Astrocyte (in vitro differentiated cells and primary cell): ENCODE measurements around the gene GPN2. TPM values are rescaled to one million over a fixed set of nuclear protein-coding genes. Genes with fewer than 3 reads are reported as not detected.

Experiments used
- DNase-seq: peaks from one replicate; pipeline ENCODE4 v3.0.0-alpha.2; 2010; ENCODE audit warnings: low read depth
- FAIRE-seq: peaks from 2 replicates; lab custom pipeline; 2011; peaks lifted over from hg19 to GRCh38; lab: Jason Lieb, UNC
- H2AFZ ChIP-seq: 2 replicates; pipeline ENCODE4 v1.6.0; 2012; ENCODE audit warnings: low read depth, low read length, inconsistent platforms
- H3K27ac ChIP-seq: 2 replicates; pipeline ENCODE4 v1.5.1; 2011; ENCODE audit warnings: low read depth, low read length, inconsistent platforms
- H3K27me3 ChIP-seq: 2 replicates; pipeline ENCODE4 v1.6.0; 2011; ENCODE audit warnings: low read length, inconsistent platforms; ENCODE audit not compliant: insufficient read depth
- H3K36me3 ChIP-seq: 2 replicates; pipeline ENCODE4 v1.5.1; 2011; ENCODE audit warnings: low read length, inconsistent platforms; ENCODE audit not compliant: insufficient read depth
- H3K4me1 ChIP-seq: 2 replicates; pipeline ENCODE4 v1.5.1; 2011; ENCODE audit warnings: low read length, inconsistent platforms; ENCODE audit not compliant: insufficient read depth
- H3K4me2 ChIP-seq: 2 replicates; pipeline ENCODE4 v1.6.0; 2012; ENCODE audit warnings: low read length, inconsistent platforms
- H3K4me3 ChIP-seq: 2 replicates; pipeline ENCODE4 v1.5.1; 2011; ENCODE audit warnings: low read depth, mild to moderate bottlenecking, low read length, inconsistent platforms; ENCODE audit not compliant: insufficient read depth
- H3K79me2 ChIP-seq: 2 replicates; pipeline ENCODE4 v1.6.0; 2012; ENCODE audit warnings: mild to moderate bottlenecking, low read length, inconsistent platforms; ENCODE audit not compliant: insufficient read depth
- H3K9ac ChIP-seq: 2 replicates; pipeline ENCODE4 v1.6.0; 2012; ENCODE audit warnings: mild to moderate bottlenecking, low read length, inconsistent platforms
- H3K9me3 ChIP-seq: 2 replicates; pipeline ENCODE4 v1.5.1; 2012; ENCODE audit warnings: low read depth, mild to moderate bottlenecking, low read length, inconsistent platforms; ENCODE audit not compliant: insufficient read depth
- H4K20me1 ChIP-seq: 2 replicates; pipeline ENCODE4 v1.6.0; 2012; ENCODE audit warnings: low read length, inconsistent platforms; ENCODE audit not compliant: insufficient read depth
- H3K27ac Mint-ChIP-seq: one replicate; pipeline ENCODE4 v1.8.0; 2021; ENCODE audit warnings: mild to moderate bottlenecking, mixed read lengths; ENCODE audit not compliant: unreplicated experiment
- H3K27me3 Mint-ChIP-seq: one replicate; pipeline ENCODE4 v1.8.0; 2021; ENCODE audit warnings: low read depth, mixed read lengths; ENCODE audit not compliant: unreplicated experiment
- H3K36me3 Mint-ChIP-seq: one replicate; pipeline ENCODE4 v1.8.0; 2021; ENCODE audit warnings: low read depth, mixed read lengths; ENCODE audit not compliant: unreplicated experiment
- H3K4me1 Mint-ChIP-seq: one replicate; pipeline ENCODE4 v1.8.0; 2021; ENCODE audit warnings: low read depth, mixed read lengths; ENCODE audit not compliant: unreplicated experiment
- H3K4me3 Mint-ChIP-seq: one replicate; pipeline ENCODE4 v1.8.0; 2021; ENCODE audit warnings: mild to moderate bottlenecking, moderate library complexity, mixed read lengths; ENCODE audit not compliant: unreplicated experiment
- H3K9me3 Mint-ChIP-seq: one replicate; pipeline ENCODE4 v1.8.0; 2021; ENCODE audit warnings: mild to moderate bottlenecking, mixed read lengths; ENCODE audit not compliant: unreplicated experiment
- EZH2 ChIP-seq: IDR thresholded peaks from 2 replicates; pipeline ENCODE4 v1.6.1; 2012; ENCODE audit warnings: mild to moderate bottlenecking, low read length, inconsistent platforms; ENCODE audit not compliant: insufficient read depth
- total RNA-seq: library from RNA; stranded (reverse); gene quantifications from 2 replicates; pipeline ENCODE4 v1.2.1, GENCODE V29; 2021
- TF ChIP-seq, protein P1 (sequence below): IDR thresholded peaks from 2 replicates; pipeline ENCODE4 v1.5.1; 2011; ENCODE audit warnings: low read depth, mild to moderate bottlenecking, inconsistent platforms, low read length, moderate library complexity; ENCODE audit not compliant: insufficient read depth

GPN2 gene
- total RNA-seq, 1 donor from 2014 or later = 24.5 TPM

- H3K27me3 Mint-ChIP-seq = no peaks in the 10 kb centered on the region
- TF ChIP-seq EZH2 = no peak
- TF ChIP-seq, protein P1, sequence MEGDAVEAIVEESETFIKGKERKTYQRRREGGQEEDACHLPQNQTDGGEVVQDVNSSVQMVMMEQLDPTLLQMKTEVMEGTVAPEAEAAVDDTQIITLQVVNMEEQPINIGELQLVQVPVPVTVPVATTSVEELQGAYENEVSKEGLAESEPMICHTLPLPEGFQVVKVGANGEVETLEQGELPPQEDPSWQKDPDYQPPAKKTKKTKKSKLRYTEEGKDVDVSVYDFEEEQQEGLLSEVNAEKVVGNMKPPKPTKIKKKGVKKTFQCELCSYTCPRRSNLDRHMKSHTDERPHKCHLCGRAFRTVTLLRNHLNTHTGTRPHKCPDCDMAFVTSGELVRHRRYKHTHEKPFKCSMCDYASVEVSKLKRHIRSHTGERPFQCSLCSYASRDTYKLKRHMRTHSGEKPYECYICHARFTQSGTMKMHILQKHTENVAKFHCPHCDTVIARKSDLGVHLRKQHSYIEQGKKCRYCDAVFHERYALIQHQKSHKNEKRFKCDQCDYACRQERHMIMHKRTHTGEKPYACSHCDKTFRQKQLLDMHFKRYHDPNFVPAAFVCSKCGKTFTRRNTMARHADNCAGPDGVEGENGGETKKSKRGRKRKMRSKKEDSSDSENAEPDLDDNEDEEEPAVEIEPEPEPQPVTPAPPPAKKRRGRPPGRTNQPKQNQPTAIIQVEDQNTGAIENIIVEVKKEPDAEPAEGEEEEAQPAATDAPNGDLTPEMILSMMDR = no peak
Measured at GRCh38 chr1:26921540-26922430, 31.7 kb upstream of the GPN2 start, which contains the start of gene NUDC. Gene NUDC (plus strand): TSS chr1:26921743. CDS start chr1:26921849, 106 bp downstream.

DNA sequence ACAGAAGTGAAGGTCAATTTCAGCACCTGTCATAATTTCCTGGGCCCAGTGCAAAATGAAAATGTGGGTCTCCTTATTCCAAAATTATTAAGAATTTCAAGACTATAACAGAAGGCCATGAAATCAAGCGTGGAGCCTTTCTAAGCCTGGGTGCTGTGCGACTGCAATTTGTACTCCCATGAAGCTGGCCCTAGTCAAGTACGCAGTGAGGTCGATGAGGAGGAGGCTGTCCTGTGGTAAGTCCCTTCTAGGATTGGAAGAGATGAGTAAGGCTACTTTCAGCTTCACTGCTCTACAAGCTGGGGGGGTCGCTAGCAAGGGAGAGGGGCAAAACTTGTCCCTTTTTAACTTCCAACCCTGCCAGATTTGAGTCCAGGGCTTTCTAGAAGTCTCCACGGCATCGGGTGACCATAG is 31.1 kb upstream of the GPN2 start:
- Histone ChIP-seq H2AFZ (peak overlapping the region; percentile 75), H3K4me3 (peak overlapping the region; percentile 82), H3K4me2 (peak overlapping the region; percentile 89), H3K36me3 (peaks cover 3% of the 10 kb centered on the region), H4K20me1 (peaks cover 21% of the 10 kb centered on the region), H3K27ac (peak overlapping the region; percentile 55), H3K27me3 (no peaks in the 10 kb centered on the region), H3K79me2 (peaks cover 35% of the 10 kb centered on the region), H3K9me3 (no peaks in the 10 kb centered on the region), H3K4me1 (peaks cover 18% of the 10 kb centered on the region), H3K9ac (peak overlapping the region; percentile 90)
- Mint-ChIP-seq H3K9me3 (no peaks in the 10 kb centered on the region), H3K36me3 (peaks cover 4% of the 10 kb centered on the region), H3K27me3 (no peaks in the 10 kb centered on the region), H3K4me1 (peaks cover 11% of the 10 kb centered on the region), H3K27ac (peak overlapping the region; percentile 94), H3K4me3 (peak overlapping the region; percentile 95)
- no peak for TF ChIP-seq EZH2
- TF ChIP-seq, protein P1 = no peak
- DNase-seq (no peak), FAIRE-seq (no peak)

More at GRCh38 chr1:26921540-26922430, 31.7 kb upstream of the GPN2 start, which contains the start of gene NUDC:
- DNase-seq (peak; percentile 93), FAIRE-seq (peak; percentile 56)
- H3K4me3 ChIP-seq = peak within 1 kb of the TSS; percentile 82
- Mint-ChIP-seq H3K27ac (peak within 1 kb of the TSS; percentile 94), H3K9me3 (no peaks in the 10 kb centered on the region), H3K4me1 (peaks cover 11% of the 10 kb centered on the region), H3K36me3 (peaks cover 5% of the 10 kb centered on the region), H3K4me3 (peak within 1 kb of the TSS; percentile 95)
- peaks cover 18% of the 10 kb centered on the region for H3K4me1 ChIP-seq
- H4K20me1 ChIP-seq = peaks cover 27% of the 10 kb centered on the region
- H3K9me3 ChIP-seq = no peaks in the 10 kb centered on the region
- peak within 1 kb of the TSS; percentile 75 for H2AFZ ChIP-seq
- peaks cover 41% of the 10 kb centered on the region for H3K79me2 ChIP-seq
- peaks cover 7% of the 10 kb centered on the region for H3K36me3 ChIP-seq
- peak within 1 kb of the TSS; percentile 89 for H3K4me2 ChIP-seq
- peak within 1 kb of the TSS; percentile 90 for H3K9ac ChIP-seq
- no peaks in the 10 kb centered on the region for H3K27me3 ChIP-seq
- peak within 1 kb of the TSS; percentile 83 for H3K27ac ChIP-seq
